B cell (primary cell): Measurements from ENCODE around the gene CEMIP2. TPM values are rescaled to one million over a fixed set of nuclear protein-coding genes. Genes with fewer than 3 reads are reported as not detected.

ENCODE experiments used
- ATAC-seq: fragments of 200-7000 bp; cut with Tn5 transposase; one replicate; pipeline ENCODE4 v1.10.0; 2021; ENCODE audit warnings: low read depth, mild to moderate bottlenecking, moderate number of reproducible peaks, moderate library complexity
- CTCF ChIA-PET: fragments of 350-600 bp; sonication (Branson Sonifier 250); formaldehyde crosslinking; loops from one replicate; lab custom pipeline; 2021; ENCODE audit warnings: antibody characterized with exemption, inconsistent platforms; lab: Charles Lee
- POLR2A ChIA-PET: fragments of 350-600 bp; sonication (Branson Sonifier 250); formaldehyde crosslinking; loops from one replicate; lab custom pipeline; 2021; ENCODE audit warnings: antibody characterized with exemption; lab: Charles Lee
- DNase-seq: peaks from one replicate; pipeline ENCODE4 v3.0.0; 2013
- H2AFZ ChIP-seq: 2 replicates; pipeline ENCODE4 v1.6.1; 2012; ENCODE audit warnings: mild to moderate bottlenecking, low read depth, low read length; ENCODE audit not compliant: insufficient read depth, poor library complexity, severe bottlenecking
- H3K27ac ChIP-seq, 2 donors: 1 replicate in 1 of 2; 2 replicates in 1 of 2; pipeline ENCODE4 v1.5.1; 2012 to 2013; ENCODE audit warnings: low read length in 2 of 2, mild to moderate bottlenecking in 2 of 2, moderate library complexity in 1 of 2
- H3K27me3 ChIP-seq, 4 experiments: fragments of 200-600 bp in 1 of 4; sonication (generic) in 1 of 4; replicated peaks in 1 of 4; 1 replicate in 2 of 4; 2 replicates in 2 of 4; pipeline versions ENCODE4 v1.6.1 to v1.7.0; 2013 to 2016; ENCODE audit warnings: low read length in 3 of 4, mild to moderate bottlenecking in 2 of 4, mixed read lengths in 1 of 4, moderate library complexity in 1 of 4; ENCODE audit not compliant: insufficient read depth in 4 of 4, control insufficient read depth in 3 of 4; ENCODE audit errors: control extremely low read depth in 1 of 4
- H3K36me3 ChIP-seq, 2 experiments: replicated peaks in 1 of 2; 1 replicate in 1 of 2; 2 replicates in 1 of 2; pipeline versions ENCODE4 v1.6.1 to v1.7.1; 2013; ENCODE audit warnings: low read length in 1 of 2; ENCODE audit not compliant: insufficient read depth in 2 of 2, control insufficient read depth in 1 of 2; ENCODE audit errors: control extremely low read depth in 1 of 2, extremely low read depth in 1 of 2
- H3K4me1 ChIP-seq, 2 donors: fragments of 200-600 bp in 1 of 2; sonication (generic) in 1 of 2; 1 replicate in 1 of 2; 2 replicates in 1 of 2; pipeline versions ENCODE4 v1.5.1 to v1.6.1; 2013 to 2017; ENCODE audit warnings: low read length in 2 of 2; ENCODE audit not compliant: control insufficient read depth in 2 of 2, insufficient read depth in 2 of 2
- H3K4me2 ChIP-seq: replicated peaks from 2 replicates; pipeline ENCODE3; 2012; ENCODE audit warnings: mild to moderate bottlenecking, low read depth, low read length; ENCODE audit not compliant: poor library complexity, severe bottlenecking
- H3K4me3 ChIP-seq, 5 experiments: fragments of 200-600 bp in 1 of 5; sonication (generic) in 1 of 5; 1 replicate in 3 of 5; 2 replicates in 2 of 5; pipeline versions ENCODE4 v1.5.1 to v1.7.0; 2011 to 2016; ENCODE audit warnings: low read length in 4 of 5, mild to moderate bottlenecking in 4 of 5, low read depth in 2 of 5, control low read depth in 1 of 5, moderate library complexity in 1 of 5; ENCODE audit not compliant: insufficient read depth in 1 of 5; ENCODE audit errors: control extremely low read depth in 1 of 5, extremely low read depth in 1 of 5
- H3K79me2 ChIP-seq: fragments of 200-600 bp; sonication (generic); one replicate; pipeline ENCODE4 v1.6.0; 2016; ENCODE audit warnings: low read length; ENCODE audit not compliant: control insufficient read depth, insufficient read depth
- H3K9ac ChIP-seq: fragments of 200-600 bp; sonication (generic); 2 replicates; pipeline ENCODE4 v1.6.1; 2017; ENCODE audit warnings: mild to moderate bottlenecking, low read length, moderate library complexity
- H3K9me3 ChIP-seq, 3 donors: one replicate each; pipeline versions ENCODE4 v1.6.1 to v1.7.1; 2013; ENCODE audit warnings: low read length in 2 of 3; ENCODE audit not compliant: control insufficient read depth in 2 of 3, insufficient read depth in 1 of 3; ENCODE audit errors: control extremely low read depth in 1 of 3
- H4K20me1 ChIP-seq: 2 replicates; pipeline ENCODE4 v1.6.0; 2012; ENCODE audit warnings: mild to moderate bottlenecking, low read length; ENCODE audit not compliant: insufficient read depth, control insufficient read depth, poor library complexity, severe bottlenecking
- H3K27ac Mint-ChIP-seq: one replicate; pipeline ENCODE4 v1.8.0; 2021; ENCODE audit warnings: mixed read lengths
- H3K27me3 Mint-ChIP-seq: one replicate; pipeline ENCODE4 v1.8.0; 2021; ENCODE audit warnings: mixed read lengths
- H3K4me1 Mint-ChIP-seq: one replicate; pipeline ENCODE4 v1.8.0; 2021; ENCODE audit warnings: mixed read lengths
- H3K4me3 Mint-ChIP-seq: one replicate; pipeline ENCODE4 v1.8.0; 2021; ENCODE audit warnings: mixed read lengths
- H3K9me3 Mint-ChIP-seq: one replicate; pipeline ENCODE4 v1.8.0; 2022; ENCODE audit warnings: mixed read lengths; ENCODE audit not compliant: insufficient read depth
- CTCF ChIP-seq: fragments of 200-600 bp; IDR thresholded peaks from one replicate; pipeline ENCODE4 v1.8.0; 2022; ENCODE audit warnings: antibody characterized with exemption, mild to moderate bottlenecking
- EZH2 ChIP-seq: IDR thresholded peaks from 2 replicates; pipeline ENCODE4 v1.6.1; 2012; ENCODE audit warnings: borderline replicate concordance, low read depth, mild to moderate bottlenecking, moderate library complexity, low read length; ENCODE audit not compliant: insufficient read depth, poor library complexity, severe bottlenecking
- WGBS: methylation state at CpG from one replicate; pipeline ENCODE4 v1.1.5; 2013; ENCODE audit warnings: missing lambda C conversion rate; ENCODE audit not compliant: insufficient coverage; 5-methylcytosine and 5-hydroxymethylcytosine counted together
- intact Hi-C: fragments of 100-400 bp; cut with micrococcal nuclease; formaldehyde crosslinking; loops from one replicate; pipeline ENCODE4 v1.10.0; 2022
- polyA plus RNA-seq: library from polyadenylated mRNA; depleted of rRNA; stranded (reverse); fragments of >200 nt; gene quantifications from 2 replicates; pipeline ENCODE4 v1.2.3, GENCODE V29; 2012
- total RNA-seq, 2 donors: library from RNA; stranded (reverse); fragments of 120-200 nt in 1 of 2; gene quantifications; 1 replicate in 1 of 2; 2 replicates in 1 of 2; pipeline versions ENCODE4 v1.2.3 to v1.2.4, GENCODE V29; 2013 to 2022

CEMIP2 gene
- total and polyA plus RNA-seq, 2 donors (not counting 1 experiment from before 2014, with no cell fraction given): 35.4 to 90.6 TPM

- H3K27ac Mint-ChIP-seq: no peak overlapping the region
- POLR2A ChIA-PET: no interaction called here
- CTCF ChIA-PET: no interaction called here
Measured at GRCh38 chr9:71652480-71652879, 115.8 kb downstream of the CEMIP2 start.

GRCh38 chr9:71648453-71648852 lies 119.9 kb downstream of the CEMIP2 start:
- DNase-seq: no peak
- no peak overlapping the region for H3K9ac ChIP-seq
- no peak for ATAC-seq
- no peak overlapping the region for H3K4me3 ChIP-seq
- no peak overlapping the region for H3K4me2 ChIP-seq
- Mint-ChIP-seq H3K4me3 (no peak overlapping the region), H3K4me1 (peaks cover 20% of the 10 kb centered on the region), H3K27me3 (peaks cover 10% of the 10 kb centered on the region), H3K27ac (no peak overlapping the region), H3K9me3 (no peaks in the 10 kb centered on the region)
- 100% methylated on average over 1 of the region's 1 CpG for WGBS
- no peak overlapping the region for H3K27ac ChIP-seq
- no peaks in the 10 kb centered on the region for H3K9me3 ChIP-seq
- H4K20me1 ChIP-seq: no peaks in the 10 kb centered on the region
- no peaks in the 10 kb centered on the region for H3K27me3 ChIP-seq
- H3K36me3 ChIP-seq: no peaks in the 10 kb centered on the region
- intact Hi-C loops: no loop called here
- peaks cover 8 to 19% of the 10 kb centered on the region in 2 donors for H3K4me1 ChIP-seq
- no peaks in the 10 kb centered on the region for H3K79me2 ChIP-seq
- H2AFZ ChIP-seq: no peak overlapping the region
- ChIA-PET CTCF (interaction anchor here (0.6 to 2.5 kb wide), 2 partner anchors 44 to 66 kb away, joined by 3 to 8 read pairs; no protein-coding TSS in a partner anchor), POLR2A (no interaction called here)
- TF ChIP-seq EZH2: no peak

More at GRCh38 chr9:71652480-71652879, 115.8 kb downstream of the CEMIP2 start:
- Histone ChIP-seq H3K4me3 (no peak overlapping the region), H3K4me1 (peaks cover 2 to 9% of the 10 kb centered on the region in 2 donors), H3K27ac (no peak overlapping the region), H3K79me2 (no peaks in the 10 kb centered on the region), H3K9me3 (peaks cover 0 to 6% (median 0%) of the 10 kb centered on the region in 3 donors), H3K36me3 (no peaks in the 10 kb centered on the region), H3K4me2 (peak overlapping the region; percentile 3), H4K20me1 (no peaks in the 10 kb centered on the region), H2AFZ (no peak overlapping the region), H3K27me3 (no peaks in the 10 kb centered on the region), H3K9ac (no peak overlapping the region)
- intact Hi-C loops: no loop called here
- no peak for DNase-seq
- H3K9me3 Mint-ChIP-seq: peaks cover 5% of the 10 kb centered on the region
- peaks cover 1% of the 10 kb centered on the region for H3K27me3 Mint-ChIP-seq
- peaks cover 8% of the 10 kb centered on the region for H3K4me1 Mint-ChIP-seq
- ATAC-seq: no peak
- TF ChIP-seq CTCF: no peak
- no peak for TF ChIP-seq EZH2
- no peak overlapping the region for H3K4me3 Mint-ChIP-seq
